ENCODE data around the gene SLC35G1. TPM values are rescaled to one million over a fixed set of nuclear protein-coding genes. Genes with fewer than 3 reads are reported as not detected.

SLC35G1 gene
- total and polyA plus RNA-seq, 12 donors = 0.86 to 4.0 (median 2.4) TPM

DNA sequence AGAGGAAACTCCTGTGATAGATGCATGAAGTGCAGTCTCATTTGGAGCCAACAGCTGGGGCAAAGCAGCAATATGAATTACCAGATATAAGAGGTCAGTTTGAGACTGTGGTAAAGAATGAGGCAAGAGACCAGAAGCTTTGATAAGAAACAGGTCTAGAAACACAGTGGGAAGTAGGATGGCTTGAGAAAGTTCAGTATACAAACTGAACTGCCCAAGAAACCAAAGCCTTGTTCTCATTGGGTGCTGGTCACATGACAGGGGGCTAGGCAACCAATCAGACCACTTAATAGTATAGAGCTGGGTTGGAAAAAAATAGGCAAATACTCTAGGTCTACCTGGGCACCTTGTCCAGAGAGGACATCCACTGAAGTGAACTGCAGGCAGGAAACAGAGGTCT lies 53.7 kb downstream of the SLC35G1 start:
- DNase-seq (no peak), ATAC-seq (peak in 2 of 8 donors; percentile 12 to 47)
- TF ChIP-seq, protein P1, sequence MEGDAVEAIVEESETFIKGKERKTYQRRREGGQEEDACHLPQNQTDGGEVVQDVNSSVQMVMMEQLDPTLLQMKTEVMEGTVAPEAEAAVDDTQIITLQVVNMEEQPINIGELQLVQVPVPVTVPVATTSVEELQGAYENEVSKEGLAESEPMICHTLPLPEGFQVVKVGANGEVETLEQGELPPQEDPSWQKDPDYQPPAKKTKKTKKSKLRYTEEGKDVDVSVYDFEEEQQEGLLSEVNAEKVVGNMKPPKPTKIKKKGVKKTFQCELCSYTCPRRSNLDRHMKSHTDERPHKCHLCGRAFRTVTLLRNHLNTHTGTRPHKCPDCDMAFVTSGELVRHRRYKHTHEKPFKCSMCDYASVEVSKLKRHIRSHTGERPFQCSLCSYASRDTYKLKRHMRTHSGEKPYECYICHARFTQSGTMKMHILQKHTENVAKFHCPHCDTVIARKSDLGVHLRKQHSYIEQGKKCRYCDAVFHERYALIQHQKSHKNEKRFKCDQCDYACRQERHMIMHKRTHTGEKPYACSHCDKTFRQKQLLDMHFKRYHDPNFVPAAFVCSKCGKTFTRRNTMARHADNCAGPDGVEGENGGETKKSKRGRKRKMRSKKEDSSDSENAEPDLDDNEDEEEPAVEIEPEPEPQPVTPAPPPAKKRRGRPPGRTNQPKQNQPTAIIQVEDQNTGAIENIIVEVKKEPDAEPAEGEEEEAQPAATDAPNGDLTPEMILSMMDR (IDR thresholded peaks at IDR 0.05) = no peak
- Histone ChIP-seq H3K9me3 (no peaks in the 10 kb centered on the region), H3K4me3 (no peak overlapping the region), H3K27me3 (no peaks in the 10 kb centered on the region), H3K27ac (peak overlapping the region in 7 of 10 donors; percentile 46 to 88 (median 78)), H3K36me3 (no peaks in the 10 kb centered on the region), H3K4me1 (peaks cover 0 to 48% (median 26%) of the 10 kb centered on the region in 9 donors)
- intact Hi-C loops (cut with DNase I) = loop anchor here in 2 of 10 donors (5.0 kb wide), 1 partner anchor 45 kb away; the partner anchor contains the start of gene PLCE1 (in 2 of the 2)

DNA sequence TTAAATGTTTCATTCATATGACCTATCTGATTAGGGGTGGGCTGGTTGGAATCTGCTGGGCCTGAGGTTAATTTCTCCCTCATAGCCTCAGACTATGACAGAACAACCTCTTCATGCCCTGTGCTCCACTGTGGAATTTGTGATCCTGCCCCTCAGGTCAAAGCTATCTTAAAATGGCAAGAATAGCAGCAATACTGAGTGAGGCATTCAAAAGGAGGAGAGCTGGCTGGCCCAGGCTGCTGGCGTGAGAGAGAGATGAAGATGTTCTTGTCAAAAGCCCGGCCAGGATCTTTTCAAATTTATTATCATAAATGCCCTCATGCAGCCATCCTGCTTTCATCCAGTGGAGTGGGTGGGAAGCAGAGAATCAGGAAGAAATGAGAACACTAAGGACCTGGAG lies 58.1 kb downstream of the SLC35G1 start:
- ATAC-seq (peak in 1 of 8 donors; percentile 40), DNase-seq (no peak)
- Histone ChIP-seq H3K4me3 (no peak overlapping the region), H3K36me3 (no peaks in the 10 kb centered on the region), H3K9me3 (no peaks in the 10 kb centered on the region), H3K27me3 (no peaks in the 10 kb centered on the region), H3K27ac (peak overlapping the region in 4 of 10 donors; percentile 15 to 49 (median 34)), H3K4me1 (peaks cover 0 to 18% (median 5%) of the 10 kb centered on the region in 9 donors)
- TF ChIP-seq, protein P1 (IDR thresholded peaks at IDR 0.05) = no peak
- 66 to 71% methylated on average over 2 of the region's 2 CpGs for WGBS, 2 donors
- intact Hi-C loops (cut with DNase I) = no loop called here

Other genes with a start within 250 kb of the SLC35G1 start
- 10 to 100 TPM in 7 of 10 donors, 1 to 10 TPM in 3; 7.7 to 24.5 (median 15.5) TPM for gene FRA10AC1, start 191.4 kb upstream of the SLC35G1 start, total RNA-seq
- gene FRA10AC1, start 191.4 kb upstream of the SLC35G1 start, polyA plus RNA-seq = 10 to 100 TPM in 1 of 2 donors, 1 to 10 TPM in 1; 8.2 to 23.7 TPM
- under 1 TPM in 5 of 10 donors, not detected in 5; 0.38 to 0.68 (median 0.45) TPM for gene LGI1, start 136.0 kb upstream of the SLC35G1 start, total RNA-seq
- gene LGI1, start 136.0 kb upstream of the SLC35G1 start, polyA plus RNA-seq = under 1 TPM in 1 of 2 donors, not detected in 1; 0.03 TPM
- gene PLCE1, start 100.0 kb downstream of the SLC35G1 start, total RNA-seq = 10 to 100 TPM in 6 of 10 donors, 1 to 10 TPM in 4; 1.7 to 62.0 (median 13.8) TPM
- gene PLCE1, start 100.0 kb downstream of the SLC35G1 start, polyA plus RNA-seq = 1 to 10 TPM in 1 of 2 donors, under 1 TPM in 1; 0.84 to 2.3 TPM

Data from heart right ventricle (tissue), 16 donors.